CD4-positive, alpha-beta T cell treated with Interleukin-17A for 4 hours (primary cell): ENCODE measurements around the gene ZNF568.

Experiments
- DNase-seq: peaks from one replicate; pipeline ENCODE4 v3.0.0-alpha.2; 2020; ENCODE audit warnings: mixed read lengths

ZNF568 gene

DNA sequence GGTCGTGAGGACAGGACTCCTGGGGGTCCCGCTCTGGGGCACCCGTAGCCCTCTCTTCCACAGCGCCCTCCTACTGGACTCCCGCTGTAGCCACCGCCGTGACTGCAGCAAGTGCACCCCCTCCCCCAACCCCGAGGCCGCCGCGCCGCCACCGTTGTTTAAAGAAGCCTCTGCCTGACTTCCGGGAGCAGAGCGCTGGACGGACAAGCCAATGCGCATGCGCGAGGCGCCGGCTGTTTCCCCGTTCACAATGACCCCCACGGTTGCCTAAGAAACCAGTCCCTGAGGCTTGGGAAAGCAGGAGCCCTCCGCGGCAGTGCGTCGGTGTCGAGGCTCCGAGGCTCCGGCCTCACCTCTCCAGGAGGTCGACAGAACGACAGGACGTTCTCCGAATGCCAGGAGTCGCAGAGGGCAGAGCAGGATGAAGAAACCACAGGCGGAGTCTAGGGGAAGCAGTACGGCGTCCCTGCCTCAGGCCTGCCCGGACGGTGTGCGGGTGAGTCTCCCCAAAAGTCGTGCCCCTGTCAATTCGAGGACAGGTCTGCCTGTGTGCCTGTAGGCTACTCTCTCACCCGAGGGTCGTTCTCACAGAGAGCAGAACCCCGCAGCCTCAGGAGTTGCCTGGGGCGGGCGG is 91.6 kb downstream of the ZNF568 start:
- peak; percentile 51 for DNase-seq

DNA sequence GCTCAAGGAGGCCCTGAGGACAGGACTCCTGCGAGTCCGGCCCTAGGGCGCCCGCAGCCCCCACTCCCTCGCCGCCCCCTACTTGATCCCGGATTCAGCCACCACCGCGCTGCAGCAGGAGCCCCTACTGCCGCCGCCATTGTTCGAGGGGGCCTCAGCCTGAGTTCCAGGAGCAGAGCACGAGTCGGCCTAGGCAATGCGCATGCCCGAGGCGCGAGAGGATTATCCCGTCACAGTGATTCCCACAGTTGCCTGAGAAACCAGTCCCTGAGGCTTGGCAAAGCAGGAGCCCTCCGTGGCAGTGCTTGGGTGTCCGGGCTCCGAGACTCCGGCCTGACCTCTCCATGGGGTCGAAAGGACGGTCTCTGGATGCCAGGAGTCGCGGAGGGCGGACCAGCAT is 93.7 kb downstream of the ZNF568 start:
- DNase-seq, result no peak

DNA sequence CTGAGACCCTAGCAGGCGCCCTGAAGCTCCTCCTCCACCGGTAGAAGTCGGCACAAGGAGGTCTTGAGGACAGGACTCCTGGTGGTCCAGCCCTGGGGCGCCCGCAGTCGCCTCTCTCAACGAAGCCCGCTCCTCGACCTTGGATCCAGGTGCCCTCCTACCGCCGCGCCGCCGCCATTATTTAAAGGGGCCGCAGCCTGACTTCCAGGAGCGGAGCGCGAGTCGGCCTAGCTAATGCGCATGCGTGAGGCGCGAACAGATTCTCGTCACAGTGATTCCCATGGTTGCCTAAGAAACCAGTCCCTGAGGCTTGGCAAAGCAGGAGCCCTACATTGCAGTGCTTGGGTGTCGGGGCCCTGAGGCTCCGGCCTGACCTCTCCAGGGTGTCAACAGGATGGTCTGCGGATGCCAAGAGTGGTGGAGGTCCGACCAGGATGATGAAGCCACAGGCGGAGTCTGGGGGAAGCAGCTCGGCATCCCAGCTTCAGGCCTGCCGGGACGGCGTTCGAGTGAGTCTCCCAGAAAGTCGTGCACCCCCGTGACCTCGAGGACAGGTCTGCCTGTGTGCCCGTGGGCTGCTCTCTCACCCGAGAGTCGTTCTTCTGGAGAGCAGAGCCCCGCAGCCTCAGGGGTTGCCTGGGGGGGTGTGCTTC is 96.1 kb downstream of the ZNF568 start:
- no peak for DNase-seq

DNA sequence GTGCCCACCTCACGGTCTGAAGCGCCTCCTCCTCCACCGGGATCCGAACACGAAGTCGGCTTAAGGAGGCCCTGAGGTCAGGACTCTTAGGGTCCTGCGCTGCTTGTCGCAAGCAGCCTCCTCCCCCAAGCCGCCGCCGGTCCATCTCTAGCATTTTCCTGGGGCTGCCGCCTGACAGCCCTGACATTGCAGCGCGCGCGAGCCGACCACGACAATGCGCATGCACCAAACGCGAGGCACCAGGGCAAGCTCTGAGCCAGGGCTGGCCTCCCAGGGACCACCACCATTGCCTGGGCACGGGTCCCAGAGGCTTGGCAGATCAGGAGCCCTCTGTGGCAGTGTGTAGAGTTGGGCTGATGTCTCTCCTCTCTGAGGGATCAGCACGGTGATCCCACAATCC is 98.3 kb downstream of the ZNF568 start:
- no peak for DNase-seq

DNA sequence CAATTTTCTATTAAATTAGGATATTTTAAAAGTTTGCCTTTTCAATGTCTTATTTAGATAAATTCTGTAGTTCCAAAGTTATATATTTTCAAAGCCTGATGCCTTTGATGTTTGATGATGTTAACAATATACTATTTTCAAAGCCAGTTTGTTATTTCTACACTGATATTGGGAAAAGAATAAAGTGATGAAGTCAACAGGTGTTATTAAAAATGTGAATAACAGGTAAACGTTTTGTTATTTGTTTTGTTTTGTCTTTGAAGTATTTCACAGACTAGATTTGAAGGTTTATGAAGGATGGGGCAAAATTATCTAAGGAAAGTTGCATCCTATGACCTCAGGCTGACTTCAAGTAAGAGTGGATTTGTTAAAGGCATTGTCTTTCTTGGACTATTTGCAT is 129.0 kb downstream of the ZNF568 start:
- DNase-seq, result no peak
